ENCODE measurements around the gene TMED8.

- TF ChIP-seq ZNF423 (CRISPR knock-in tag; IDR thresholded peaks at IDR 0.05) (no peak), ARID4B (CRISPR knock-in tag; IDR thresholded peaks at IDR 0.05; ENCODE audit: borderline replicate concordance) (no peak), CTCF (IDR thresholded peaks at IDR 0.05) (no peak), AR (CRISPR knock-in tag; IDR thresholded peaks at IDR 0.05) (no peak), ATF6 (CRISPR knock-in tag; IDR thresholded peaks at IDR 0.05) (no peak), ZNF138 (CRISPR knock-in tag; conservative IDR thresholded peaks at IDR 0.05) (no peak), MAX (CRISPR knock-in tag; IDR thresholded peaks at IDR 0.05) (no peak)
Observed at GRCh38 chr14:77406718-77407117, 29.8 kb upstream of the TMED8 start.

Measured in WTC11 (cell line).